ENCODE measurements around the gene DNAH7.

Gene DNAH7

GRCh38 chr2:195793881-195794280, 274.8 kb downstream of the DNAH7 start:
- no peak for DNase-seq

- DNase-seq = no peak
These were observed 286.5 kb downstream of the DNAH7 start for GRCh38 chr2:195782156-195782555.

- DNase-seq = no peak
These were observed 289.1 kb downstream of the DNAH7 start for GRCh38 chr2:195779491-195779890.

- no peak for DNase-seq
These were observed 298.7 kb downstream of the DNAH7 start for GRCh38 chr2:195769975-195770374.

- DNase-seq = no peak
These were observed 300.2 kb downstream of the DNAH7 start for GRCh38 chr2:195768431-195768830.

GRCh38 chr2:195766691-195767090, 301.9 kb downstream of the DNAH7 start:
- DNase-seq = no peak

- no peak for DNase-seq
These were observed 304.8 kb downstream of the DNAH7 start for GRCh38 chr2:195763866-195764265.

- no peak for DNase-seq
These were observed 308.8 kb downstream of the DNAH7 start for GRCh38 chr2:195759877-195760276.

- DNase-seq = no peak
These were observed 309.8 kb downstream of the DNAH7 start for GRCh38 chr2:195758846-195759245.

- no peak for DNase-seq
These were observed 312.3 kb downstream of the DNAH7 start for GRCh38 chr2:195756218-195756942.

- DNase-seq = no peak
These were observed 327.4 kb downstream of the DNAH7 start for GRCh38 chr2:195741191-195741590.

- no peak for DNase-seq
These were observed 330.9 kb downstream of the DNAH7 start for GRCh38 chr2:195737511-195738325.

- no peak for DNase-seq
These were observed 333.3 kb downstream of the DNAH7 start for GRCh38 chr2:195735347-195735746.

GRCh38 chr2:195734931-195735330, 333.7 kb downstream of the DNAH7 start:
- no peak for DNase-seq

GRCh38 chr2:195734395-195734794, 334.2 kb downstream of the DNAH7 start:
- no peak for DNase-seq

GRCh38 chr2:195733831-195734230, 334.8 kb downstream of the DNAH7 start:
- no peak for DNase-seq

GRCh38 chr2:195732574-195732973, 336.1 kb downstream of the DNAH7 start:
- no peak for DNase-seq

- DNase-seq = no peak
These were observed 337.7 kb downstream of the DNAH7 start for GRCh38 chr2:195730912-195731311.

- no peak for DNase-seq
These were observed 341.5 kb downstream of the DNAH7 start for GRCh38 chr2:195727106-195727505.

GRCh38 chr2:195722075-195722474, 346.6 kb downstream of the DNAH7 start:
- no peak for DNase-seq

- no peak for DNase-seq
These were observed 347.6 kb downstream of the DNAH7 start for GRCh38 chr2:195721042-195721441.

GRCh38 chr2:195716466-195716865, 352.2 kb downstream of the DNAH7 start:
- no peak for DNase-seq

GRCh38 chr2:195711478-195711877, 357.2 kb downstream of the DNAH7 start:
- DNase-seq = no peak
